Measurements from ENCODE around the gene MEGF11.

The MEGF11 gene

GRCh38 chr15:65851981-65852380 lies 401.6 kb downstream of the MEGF11 start:
- DNase-seq (ENCODE audit: low read depth): no peak

DNA sequence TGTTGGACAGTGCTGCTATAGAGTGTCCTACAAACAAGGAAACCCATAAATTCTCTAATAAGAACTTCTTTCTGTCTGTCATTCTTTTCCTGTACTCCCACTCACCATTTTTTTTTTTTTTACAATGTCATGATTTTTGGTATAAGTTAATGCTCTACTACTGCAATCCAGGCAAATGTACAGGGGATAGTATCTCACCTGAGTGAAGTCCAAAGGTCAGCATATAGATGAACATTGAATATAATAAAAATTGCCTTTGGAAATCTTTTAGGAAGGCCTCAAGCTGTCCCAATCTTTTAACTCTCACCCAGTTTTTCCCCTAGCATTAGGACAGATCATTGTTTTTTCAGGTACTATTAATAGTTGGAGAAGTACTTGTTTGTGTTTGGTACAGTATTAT lies 405.6 kb downstream of the MEGF11 start:
- DNase-seq (ENCODE audit: low read depth): no peak

- DNase-seq (ENCODE audit: low read depth): no peak
These were observed 407.6 kb downstream of the MEGF11 start for GRCh38 chr15:65845826-65846519.
